HepG2 (cell line): Measurements from ENCODE around the gene FLAD1. TPM values are rescaled to one million over a fixed set of nuclear protein-coding genes. Genes with fewer than 3 reads are reported as not detected.
A peak's percentile ranks its signal among the peaks of the same experiment; 100 is the strongest.

Experiments
- CHCHD3 ChIP-seq: sonication (generic); formaldehyde crosslinking; IDR thresholded peaks from 2 replicates; pipeline ENCODE4 v1.8.0; 2022; ENCODE audit warnings: mild to moderate bottlenecking, missing genetic modification reagents, moderate library complexity
- ETV5 ChIP-seq: IDR thresholded peaks from 2 replicates; pipeline ENCODE4 v1.6.1; 2018; ENCODE audit warnings: missing biosample characterization, missing genetic modification reagents, inconsistent platforms, borderline replicate concordance
- FLYWCH1 ChIP-seq: sonication (generic); formaldehyde crosslinking; IDR thresholded peaks from 2 replicates; pipeline ENCODE4 v1.8.1; 2023; ENCODE audit warnings: mild to moderate bottlenecking, missing genetic modification reagents
- GATAD1 ChIP-seq: IDR thresholded peaks from 2 replicates; pipeline ENCODE4 v1.6.1; 2016; ENCODE audit warnings: missing genetic modification reagents, missing compliant biosample characterization
- GFI1 ChIP-seq: sonication (generic); formaldehyde crosslinking; IDR thresholded peaks from 2 replicates; pipeline ENCODE4 v1.5.0; 2020; ENCODE audit warnings: missing genetic modification reagents, mild to moderate bottlenecking, borderline replicate concordance
- GMEB1 ChIP-seq: sonication (generic); formaldehyde crosslinking; IDR thresholded peaks from 2 replicates; pipeline ENCODE4 v1.5.1; 2020; ENCODE audit warnings: missing genetic modification reagents, mild to moderate bottlenecking, borderline replicate concordance
- GTF2F1 ChIP-seq: fragments of 150-350 bp; IDR thresholded peaks from 2 replicates; pipeline ENCODE4 v1.6.1; 2014; ENCODE audit warnings: low read length
- HMG20B ChIP-seq: conservative IDR thresholded peaks from 2 replicates; pipeline ENCODE4 v1.6.1; 2016; ENCODE audit warnings: missing genetic modification reagents, missing compliant biosample characterization
- HMGXB4 ChIP-seq, 2 experiments: sonication (generic) in 1 of 2; formaldehyde crosslinking in 1 of 2; IDR thresholded peaks; 2 replicates each; pipeline versions ENCODE4 v1.4.0 to v1.6.1; 2018 to 2020; ENCODE audit warnings: missing genetic modification reagents in 2 of 2, borderline replicate concordance in 1 of 2, low read depth in 1 of 2, mild to moderate bottlenecking in 1 of 2, missing biosample characterization in 1 of 2
- NR2F2 ChIP-seq: IDR thresholded peaks from 2 replicates; pipeline ENCODE4 v1.6.1; 2012; ENCODE audit warnings: low read depth, inconsistent platforms, borderline replicate concordance
- NR2F6 ChIP-seq, 2 experiments: IDR thresholded peaks; 2 replicates each; pipeline ENCODE4 v1.6.1; 2016; ENCODE audit warnings: antibody characterized with exemption in 1 of 2, mild to moderate bottlenecking in 1 of 2
- PCBP1 ChIP-seq: fragments of 200-400 bp; formaldehyde crosslinking; IDR thresholded peaks from 2 replicates; pipeline ENCODE4 v1.6.1; 2017; ENCODE audit warnings: mild to moderate bottlenecking, low read depth, low read length, borderline replicate concordance
- PRPF4 ChIP-seq: fragments of 200-400 bp; formaldehyde crosslinking; IDR thresholded peaks from 2 replicates; pipeline ENCODE4 v1.6.1; 2016; ENCODE audit warnings: low read length, low read depth; ENCODE audit not compliant: poor library complexity, severe bottlenecking
- RAD21 ChIP-seq: fragments of 450-650 bp; formaldehyde crosslinking; IDR thresholded peaks from 2 replicates; pipeline ENCODE4 v1.5.0; 2020; ENCODE audit warnings: mild to moderate bottlenecking
- SRSF9 ChIP-seq: fragments of 200-400 bp; formaldehyde crosslinking; IDR thresholded peaks from 2 replicates; pipeline ENCODE4 v1.6.1; 2018; ENCODE audit warnings: borderline replicate concordance, mild to moderate bottlenecking, low read depth, low read length; ENCODE audit not compliant: insufficient read depth, poor library complexity, severe bottlenecking
- ZBTB21 ChIP-seq: sonication (generic); formaldehyde crosslinking; IDR thresholded peaks from 2 replicates; pipeline ENCODE4 v1.4.0; 2020; ENCODE audit warnings: missing genetic modification reagents
- ZFP62 ChIP-seq: sonication (generic); formaldehyde crosslinking; IDR thresholded peaks from 2 replicates; pipeline ENCODE4 v1.4.0; 2020; ENCODE audit warnings: missing genetic modification reagents
- ZMAT3 ChIP-seq: sonication (generic); formaldehyde crosslinking; conservative IDR thresholded peaks from 2 replicates; pipeline ENCODE4 v1.7.0; 2021; ENCODE audit warnings: missing genetic modification reagents
- ZNF17 ChIP-seq: sonication (generic); formaldehyde crosslinking; IDR thresholded peaks from 2 replicates; pipeline ENCODE4 v1.5.0; 2020; ENCODE audit warnings: mild to moderate bottlenecking, missing genetic modification reagents
- ZNF224 ChIP-seq: sonication (generic); formaldehyde crosslinking; IDR thresholded peaks from 2 replicates; pipeline ENCODE4 v1.5.0; 2020; ENCODE audit warnings: mild to moderate bottlenecking, missing genetic modification reagents
- ZNF296 ChIP-seq: sonication (generic); formaldehyde crosslinking; conservative IDR thresholded peaks from 2 replicates; pipeline ENCODE4 v1.5.0; 2020; ENCODE audit warnings: mild to moderate bottlenecking, missing genetic modification reagents
- ZNF775 ChIP-seq: sonication (generic); formaldehyde crosslinking; IDR thresholded peaks from 2 replicates; pipeline ENCODE4 v1.4.0; 2020; ENCODE audit warnings: missing genetic modification reagents, mild to moderate bottlenecking, moderate library complexity, borderline replicate concordance
- polyA plus RNA-seq, 8 experiments: library from polyadenylated mRNA; depleted of rRNA in 3 of 8; stranded (reverse) in 7 of 8; unstranded in 1 of 8; fragments of >200 nt; fragmentation: Illumina TruSeq in 4 of 8; extraction: Trizol in 4 of 8; gene quantifications; 2 replicates each; pipeline versions ENCODE4 v1.2.1 to v1.2.3, GENCODE V29; 2011 to 2016; ENCODE audit warnings: low read depth in 4 of 8, missing spikeins in 1 of 8, mixed read lengths in 1 of 8; ENCODE audit not compliant: insufficient read depth in 1 of 8
- total RNA-seq, 5 experiments: library from RNA; depleted of rRNA; stranded (reverse); fragments of >200 nt; fragmentation: Illumina TruSeq; extraction: Trizol; gene quantifications; 2 replicates each; pipeline ENCODE4 v1.2.3, GENCODE V29; 2016; ENCODE audit warnings: low read depth in 1 of 5
- TF ChIP-seq, protein P1 (sequence below): sonication (generic); formaldehyde crosslinking; IDR thresholded peaks from 2 replicates; pipeline ENCODE4 v1.8.0; 2022; ENCODE audit warnings: low read depth, missing genetic modification reagents
- TF ChIP-seq, protein P2 (sequence below): sonication (generic); formaldehyde crosslinking; IDR thresholded peaks from 2 replicates; pipeline ENCODE4 v1.8.1; 2023; ENCODE audit warnings: missing genetic modification reagents, mild to moderate bottlenecking, borderline replicate concordance

The FLAD1 gene
- total and polyA plus RNA-seq, 2 of the 13 experiments (the other 11 are each of a cell fraction or from before 2014, with no cell fraction given), result 25.9 to 32.8 TPM

DNA sequence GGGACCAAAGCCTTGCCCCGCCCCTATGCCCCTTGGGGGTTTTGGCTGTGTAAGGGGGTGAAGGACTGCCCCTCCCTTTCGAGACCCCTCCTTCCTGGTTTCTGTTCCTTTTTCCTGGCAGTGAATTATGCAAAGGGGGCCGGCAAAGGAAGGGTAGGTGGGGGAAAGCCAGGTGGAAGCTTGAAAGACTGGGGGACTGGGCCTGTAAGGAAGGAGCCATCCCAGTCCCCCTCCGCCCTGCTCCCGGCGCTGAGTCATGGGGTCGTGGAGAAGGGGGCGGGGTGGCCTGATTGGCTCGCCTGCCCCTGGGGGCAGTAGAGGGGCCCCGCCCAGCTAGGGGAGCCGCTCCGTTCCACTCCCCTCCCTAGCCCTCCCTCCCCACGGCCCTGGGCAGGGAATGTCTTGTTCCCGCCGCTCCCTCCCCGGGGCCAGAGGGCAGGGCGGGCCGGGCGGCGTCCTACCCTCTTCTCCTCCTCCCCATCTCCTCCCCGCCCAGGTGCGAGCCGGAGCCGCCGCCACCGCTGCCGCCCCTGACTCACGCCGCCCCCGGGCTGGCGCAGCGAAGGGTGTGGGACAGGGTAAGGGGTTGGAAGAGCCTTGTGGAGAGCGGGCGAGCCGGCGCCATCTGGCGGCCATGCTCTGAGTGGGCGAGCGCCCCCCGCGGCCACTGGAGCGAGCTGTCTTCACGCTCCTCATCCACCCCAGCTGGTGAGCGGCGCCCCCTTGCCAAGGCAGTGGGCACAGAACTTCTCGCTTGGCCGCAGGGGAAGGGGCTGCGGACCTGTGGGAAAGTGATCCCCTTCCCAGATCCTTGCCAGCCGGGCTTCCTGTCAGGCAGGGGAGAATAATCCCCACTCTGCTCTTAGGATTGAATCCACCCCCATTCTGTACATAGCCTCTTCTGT lies 34.1 kb downstream of the FLAD1 start (continued):
- TF ChIP-seq ZBTB21 (CRISPR knock-in tag) (no peak), ETV5 (CRISPR knock-in tag) (peak; percentile 72), HMGXB4 (CRISPR knock-in tag; IDR thresholded peaks at IDR 0.05; ENCODE audit: borderline replicate concordance in 1 of 2, low read depth in 1 of 2) (peak; percentile 99), SRSF9 (no peak), NR2F2 (no peak), PCBP1 (0 out of 2 replicates have a peak, but pooled peaks have one; percentile 30), FLYWCH1 (CRISPR knock-in tag) (no peak), ZNF775 (CRISPR knock-in tag) (no peak), GMEB1 (CRISPR knock-in tag) (peak; percentile 64), RAD21 (CRISPR knock-in tag) (peak; percentile 99), CHCHD3 (CRISPR knock-in tag) (peak; percentile 86; the same call in 1 of the 2 replicates), GTF2F1 (no peak), ZFP62 (CRISPR knock-in tag) (no peak), HMG20B (CRISPR knock-in tag) (0 out of 2 replicates have a peak, but pooled peaks have one; percentile 15), GFI1 (peak; percentile 76; the same call in 1 of the 2 replicates), PRPF4 (no peak), NR2F6 (IDR thresholded peaks at IDR 0.05) (no peak), NR2F6 (CRISPR knock-in tag; IDR thresholded peaks at IDR 0.05) (peak; percentile 58), GATAD1 (CRISPR knock-in tag) (peak; percentile 71), ZNF224 (CRISPR knock-in tag) (no peak), ZNF296 (no peak), ZMAT3 (CRISPR knock-in tag) (peak; percentile 84; the same call in 1 of the 2 replicates), ZNF17 (CRISPR knock-in tag) (no peak)
- TF ChIP-seq, protein P1, sequence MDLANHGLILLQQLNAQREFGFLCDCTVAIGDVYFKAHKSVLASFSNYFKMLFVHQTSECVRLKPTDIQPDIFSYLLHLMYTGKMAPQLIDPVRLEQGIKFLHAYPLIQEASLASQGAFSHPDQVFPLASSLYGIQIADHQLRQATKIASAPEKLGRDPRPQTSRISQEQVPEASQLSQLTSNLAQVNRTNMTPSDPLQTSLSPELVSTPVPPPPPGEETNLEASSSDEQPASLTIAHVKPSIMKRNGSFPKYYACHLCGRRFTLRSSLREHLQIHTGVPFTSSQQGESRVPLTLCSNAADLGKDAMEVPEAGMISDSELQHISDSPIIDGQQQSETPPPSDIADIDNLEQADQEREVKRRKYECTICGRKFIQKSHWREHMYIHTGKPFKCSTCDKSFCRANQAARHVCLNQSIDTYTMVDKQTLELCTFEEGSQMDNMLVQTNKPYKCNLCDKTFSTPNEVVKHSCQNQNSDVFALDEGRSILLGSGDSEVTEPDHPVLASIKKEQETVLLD, result peak; percentile 75
- TF ChIP-seq, protein P2, sequence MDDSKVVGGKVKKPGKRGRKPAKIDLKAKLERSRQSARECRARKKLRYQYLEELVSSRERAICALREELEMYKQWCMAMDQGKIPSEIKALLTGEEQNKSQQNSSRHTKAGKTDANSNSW, result peak; percentile 73; the same call in 1 of the 2 replicates
